Fibroblast of mammary gland (primary cell): ENCODE data around the gene SPINK4.

Experiments
- DNase-seq: peaks from one replicate; pipeline ENCODE4 v3.0.0-alpha.2; 2010; ENCODE audit warnings: low read depth
- H3K4me3 ChIP-seq: 2 replicates; pipeline ENCODE4 v1.5.1; 2011; ENCODE audit warnings: low read depth, mild to moderate bottlenecking, low read length, moderate library complexity; ENCODE audit not compliant: control insufficient read depth
- CTCF ChIP-seq: conservative IDR thresholded peaks from 2 replicates; pipeline ENCODE4 v1.5.1; 2011; ENCODE audit warnings: low read depth, low read length, inconsistent platforms; ENCODE audit not compliant: control insufficient read depth, insufficient read depth

Gene SPINK4

GRCh38 chr9:33264473-33265177 is 24.7 kb downstream of the SPINK4 start, which contains the start of the genes BAG1 and CHMP5:
BAG1 (minus strand) TSS chr9:33264708.
CHMP5 (plus strand) TSS chr9:33265049; CDS start chr9:33265079, 30 bp downstream.
- TF ChIP-seq CTCF = peak; percentile 11
- peak; percentile 99 for DNase-seq
- H3K4me3 ChIP-seq = peak within 1 kb of the TSS; percentile 98

GRCh38 chr9:33265211-33265865 is 25.4 kb downstream of the SPINK4 start:
- no peak for DNase-seq
- no peak for TF ChIP-seq CTCF
- peak overlapping the region; percentile 77 for H3K4me3 ChIP-seq

- TF ChIP-seq CTCF = no peak
- H3K4me3 ChIP-seq = no peak overlapping the region
- no peak for DNase-seq
Observed at GRCh38 chr9:33267151-33267767, 27.3 kb downstream of the SPINK4 start.

GRCh38 chr9:33270146-33270545 is 30.2 kb downstream of the SPINK4 start:
- no peak overlapping the region for H3K4me3 ChIP-seq
- DNase-seq = no peak
- no peak for TF ChIP-seq CTCF

- TF ChIP-seq CTCF = no peak
- no peak for DNase-seq
- H3K4me3 ChIP-seq = no peak overlapping the region
Observed at GRCh38 chr9:33272061-33272460, 32.1 kb downstream of the SPINK4 start.

- DNase-seq = no peak
- no peak overlapping the region for H3K4me3 ChIP-seq
- no peak for TF ChIP-seq CTCF
Observed at GRCh38 chr9:33273266-33273971, 33.5 kb downstream of the SPINK4 start.
